Smooth muscle cell (in vitro differentiated cells): Measurements from ENCODE around the gene OR51B4. TPM values are rescaled to one million over a fixed set of nuclear protein-coding genes. Genes with fewer than 3 reads are reported as not detected.
A peak's percentile ranks its signal among the peaks of the same experiment; 100 is the strongest.

Source experiments
- DNase-seq: peaks from one replicate; lab custom pipeline; 2025; ENCODE audit not compliant: unreplicated experiment; lab: John Stamatoyannopoulos, UW
- H2AFZ ChIP-seq: fragments of 200-600 bp; sonication (generic); 2 replicates; pipeline ENCODE4 v1.6.0; 2016; ENCODE audit warnings: antibody characterized with exemption, low read depth, mild to moderate bottlenecking
- H3F3A ChIP-seq: fragments of 200-600 bp; sonication (generic); 2 replicates; pipeline ENCODE4 v1.6.0; 2017; ENCODE audit warnings: antibody characterized with exemption, low read depth
- H3K27ac ChIP-seq: fragments of 200-600 bp; sonication (generic); 2 replicates; pipeline ENCODE4 v1.5.1; 2016; ENCODE audit warnings: low read depth, mild to moderate bottlenecking
- H3K27me3 ChIP-seq: fragments of 200-600 bp; sonication (generic); 2 replicates; pipeline ENCODE4 v1.6.1; 2016; ENCODE audit warnings: low read depth, mild to moderate bottlenecking
- H3K36me3 ChIP-seq: fragments of 200-600 bp; sonication (generic); 2 replicates; pipeline ENCODE4 v1.5.1; 2016; ENCODE audit warnings: low read depth
- H3K4me1 ChIP-seq: fragments of 200-600 bp; sonication (generic); 2 replicates; pipeline ENCODE4 v1.5.1; 2016; ENCODE audit warnings: low read depth
- H3K4me2 ChIP-seq: fragments of 200-600 bp; sonication (generic); 2 replicates; pipeline ENCODE4 v1.6.0; 2016; ENCODE audit warnings: mild to moderate bottlenecking
- H3K4me3 ChIP-seq: fragments of 200-600 bp; sonication (generic); 2 replicates; pipeline ENCODE4 v1.5.1; 2016; ENCODE audit warnings: mild to moderate bottlenecking
- H3K79me2 ChIP-seq: fragments of 200-600 bp; sonication (generic); 2 replicates; pipeline ENCODE4 v1.6.0; 2016; ENCODE audit warnings: low read depth, mild to moderate bottlenecking
- H3K9ac ChIP-seq: fragments of 200-600 bp; sonication (generic); 2 replicates; pipeline ENCODE4 v1.6.0; 2016; ENCODE audit warnings: low read depth
- H3K9me3 ChIP-seq: fragments of 200-600 bp; sonication (generic); replicated peaks from 2 replicates; pipeline ENCODE4 v1.5.1; 2016; ENCODE audit warnings: low read depth
- H4K20me1 ChIP-seq: fragments of 200-600 bp; sonication (generic); 2 replicates; pipeline ENCODE4 v1.6.0; 2016; ENCODE audit warnings: low read depth
- CTCF ChIP-seq: fragments of 200-600 bp; sonication (generic); IDR thresholded peaks from 2 replicates; pipeline ENCODE4 v1.5.1; 2017; ENCODE audit warnings: borderline replicate concordance, mild to moderate bottlenecking, antibody characterized with exemption; ENCODE audit not compliant: insufficient read depth, poor library complexity, severe bottlenecking
- WGBS: methylation state at CpG from one replicate; pipeline ENCODE4 v1.1.7; 2016; ENCODE audit warnings: low lambda C conversion rate; 5-methylcytosine and 5-hydroxymethylcytosine counted together
- polyA plus RNA-seq: library from polyadenylated mRNA; unstranded; fragments of >200 nt; fragmentation: Nextera tagmentation; extraction: Ambion mirVana; gene quantifications from 2 replicates; pipeline ENCODE4 v1.2.1, GENCODE V29; 2016
- total RNA-seq: library from RNA; depleted of rRNA; stranded (reverse); fragments of >200 nt; gene quantifications from 2 replicates; pipeline ENCODE4 v1.2.3, GENCODE V29; 2014

The OR51B4 gene
- total and polyA plus RNA-seq, 2 experiments from 2014 or later: not detected

- H3F3A ChIP-seq: no peaks in the 10 kb centered on the region
- no peaks in the 10 kb centered on the region for H4K20me1 ChIP-seq
- WGBS: 95% methylated on average over 3 of the region's 3 CpGs
- H3K4me2 ChIP-seq: no peak overlapping the region
- no peaks in the 10 kb centered on the region for H3K79me2 ChIP-seq
- no peaks in the 10 kb centered on the region for H3K27me3 ChIP-seq
- TF ChIP-seq CTCF: no peak
- no peak overlapping the region for H3K9ac ChIP-seq
- no peaks in the 10 kb centered on the region for H3K4me1 ChIP-seq
- no peaks in the 10 kb centered on the region for H3K9me3 ChIP-seq
- no peaks in the 10 kb centered on the region for H3K36me3 ChIP-seq
- H2AFZ ChIP-seq: no peak overlapping the region
- H3K4me3 ChIP-seq: no peak overlapping the region
- no peak overlapping the region for H3K27ac ChIP-seq
- DNase-seq: no peak
These were observed 18.7 kb downstream of the OR51B4 start for GRCh38 chr11:5283086-5283485.

GRCh38 chr11:5282628-5283027, 19.1 kb downstream of the OR51B4 start:
- no peaks in the 10 kb centered on the region for H3K27me3 ChIP-seq
- no peak for DNase-seq
- no peak for TF ChIP-seq CTCF
- H3F3A ChIP-seq: no peaks in the 10 kb centered on the region
- no peak overlapping the region for H3K27ac ChIP-seq
- H3K9ac ChIP-seq: no peak overlapping the region
- H3K4me3 ChIP-seq: no peak overlapping the region
- H2AFZ ChIP-seq: no peak overlapping the region
- H3K9me3 ChIP-seq: no peaks in the 10 kb centered on the region
- no peaks in the 10 kb centered on the region for H4K20me1 ChIP-seq
- H3K79me2 ChIP-seq: no peaks in the 10 kb centered on the region
- H3K4me2 ChIP-seq: no peak overlapping the region
- no peaks in the 10 kb centered on the region for H3K4me1 ChIP-seq
- H3K36me3 ChIP-seq: no peaks in the 10 kb centered on the region
- 95% methylated on average over 2 of the region's 2 CpGs for WGBS

- Histone ChIP-seq H3K79me2 (no peaks in the 10 kb centered on the region), H3K4me3 (no peak overlapping the region), H2AFZ (no peak overlapping the region), H3K4me1 (no peaks in the 10 kb centered on the region), H3K9ac (no peak overlapping the region), H4K20me1 (no peaks in the 10 kb centered on the region), H3K9me3 (no peaks in the 10 kb centered on the region), H3K4me2 (no peak overlapping the region), H3K27me3 (no peaks in the 10 kb centered on the region), H3F3A (no peaks in the 10 kb centered on the region), H3K36me3 (no peaks in the 10 kb centered on the region), H3K27ac (no peak overlapping the region)
- DNase-seq: no peak
- no peak for TF ChIP-seq CTCF
These were observed 20.1 kb downstream of the OR51B4 start for GRCh38 chr11:5281596-5281995.

- Histone ChIP-seq H3K4me2 (no peak overlapping the region), H3F3A (no peaks in the 10 kb centered on the region), H4K20me1 (no peaks in the 10 kb centered on the region), H3K27ac (peak overlapping the region; percentile 4), H3K4me3 (no peak overlapping the region), H3K27me3 (no peaks in the 10 kb centered on the region), H3K9me3 (no peaks in the 10 kb centered on the region), H3K36me3 (no peaks in the 10 kb centered on the region), H3K9ac (no peak overlapping the region), H3K79me2 (no peaks in the 10 kb centered on the region), H3K4me1 (no peaks in the 10 kb centered on the region), H2AFZ (no peak overlapping the region)
- WGBS: 39% methylated on average over 3 of the region's 3 CpGs
- peak; percentile 7 for DNase-seq
- no peak for TF ChIP-seq CTCF
These were observed 21.1 kb downstream of the OR51B4 start for GRCh38 chr11:5280582-5281102.
